HepG2 (cell line): ENCODE measurements around the gene EHD1. TPM values are rescaled to one million over a fixed set of nuclear protein-coding genes. Genes with fewer than 3 reads are reported as not detected.

ENCODE experiments used
- BORCS8-MEF2B ChIP-seq: sonication (generic); formaldehyde crosslinking; IDR thresholded peaks from 2 replicates; pipeline ENCODE4 v1.8.0; 2022; ENCODE audit warnings: mild to moderate bottlenecking, missing genetic modification reagents
- HES4 ChIP-seq: sonication (generic); formaldehyde crosslinking; IDR thresholded peaks from 2 replicates; pipeline ENCODE4 v1.9.0; 2021; ENCODE audit warnings: mild to moderate bottlenecking, missing genetic modification reagents, borderline replicate concordance
- IKZF4 ChIP-seq: sonication (generic); formaldehyde crosslinking; IDR thresholded peaks from 2 replicates; pipeline ENCODE4 v1.5.1; 2020; ENCODE audit warnings: borderline replicate concordance, mild to moderate bottlenecking, low read depth, missing genetic modification reagents; ENCODE audit errors: not compliant biosample characterization
- MAFF ChIP-seq: IDR thresholded peaks from 2 replicates; pipeline ENCODE4 v1.6.1; 2011; ENCODE audit warnings: low read depth, low read length, improper control_type of control experiment
- NFE2 ChIP-seq: sonication (generic); formaldehyde crosslinking; IDR thresholded peaks from 2 replicates; pipeline ENCODE4 v1.4.0; 2020; ENCODE audit warnings: missing genetic modification reagents
- NPAS2 ChIP-seq: sonication (generic); formaldehyde crosslinking; IDR thresholded peaks from 2 replicates; pipeline ENCODE4 v1.8.0; 2022; ENCODE audit warnings: mild to moderate bottlenecking, missing genetic modification reagents, borderline replicate concordance
- POGZ ChIP-seq: sonication (generic); formaldehyde crosslinking; IDR thresholded peaks from 2 replicates; pipeline ENCODE4 v1.4.0; 2020; ENCODE audit warnings: mild to moderate bottlenecking, missing genetic modification reagents
- REXO4 ChIP-seq: sonication (generic); formaldehyde crosslinking; IDR thresholded peaks from 2 replicates; pipeline ENCODE4 v1.8.0; 2022; ENCODE audit warnings: missing genetic modification reagents, mild to moderate bottlenecking, borderline replicate concordance
- SMC3 ChIP-seq: IDR thresholded peaks from 2 replicates; pipeline ENCODE4 v1.6.1; 2011; ENCODE audit warnings: low read length, improper control_type of control experiment
- ZFP1 ChIP-seq: IDR thresholded peaks from 2 replicates; pipeline ENCODE4 v1.6.1; 2016
- ZNF282 ChIP-seq: fragments of 450-650 bp; IDR thresholded peaks from 2 replicates; pipeline ENCODE4 v1.6.1; 2018; ENCODE audit not compliant: partially characterized antibody
- ZNF3 ChIP-seq: IDR thresholded peaks from 2 replicates; pipeline ENCODE4 v1.7.0; 2017; ENCODE audit warnings: inconsistent platforms
- polyA plus RNA-seq, 8 experiments: library from polyadenylated mRNA; depleted of rRNA in 3 of 8; stranded (reverse) in 7 of 8; unstranded in 1 of 8; fragments of >200 nt; fragmentation: Illumina TruSeq in 4 of 8; extraction: Trizol in 4 of 8; gene quantifications; 2 replicates each; pipeline versions ENCODE4 v1.2.1 to v1.2.3, GENCODE V29; 2011 to 2016; ENCODE audit warnings: low read depth in 4 of 8, missing spikeins in 1 of 8, mixed read lengths in 1 of 8; ENCODE audit not compliant: insufficient read depth in 1 of 8
- total RNA-seq, 5 experiments: library from RNA; depleted of rRNA; stranded (reverse); fragments of >200 nt; fragmentation: Illumina TruSeq; extraction: Trizol; gene quantifications; 2 replicates each; pipeline ENCODE4 v1.2.3, GENCODE V29; 2016; ENCODE audit warnings: low read depth in 1 of 5
- TF ChIP-seq, protein P1 (sequence below): IDR thresholded peaks from 2 replicates; pipeline ENCODE4 v1.6.1; 2012; ENCODE audit warnings: low read length, improper control_type of control experiment
- TF ChIP-seq, protein P2 (sequence below): sonication (generic); formaldehyde crosslinking; IDR thresholded peaks from 2 replicates; pipeline ENCODE4 v1.4.0; 2020; ENCODE audit warnings: mild to moderate bottlenecking, missing genetic modification reagents
- TF ChIP-seq, protein P3 (sequence below): sonication (generic); formaldehyde crosslinking; IDR thresholded peaks from 2 replicates; pipeline ENCODE4 v1.4.0; 2020; ENCODE audit warnings: missing genetic modification reagents, low read depth, mild to moderate bottlenecking, borderline replicate concordance
- TF ChIP-seq, protein P4 (sequence below): sonication (generic); formaldehyde crosslinking; IDR thresholded peaks from 2 replicates; pipeline ENCODE4 v1.5.1; 2020; ENCODE audit warnings: missing genetic modification reagents, mild to moderate bottlenecking, borderline replicate concordance
- TF ChIP-seq, protein P5 (sequence below): sonication (generic); formaldehyde crosslinking; IDR thresholded peaks from 2 replicates; pipeline ENCODE4 v1.9.0; 2021; ENCODE audit warnings: missing genetic modification reagents, mild to moderate bottlenecking, borderline replicate concordance
- TF ChIP-seq, protein P6 (sequence below): sonication (generic); formaldehyde crosslinking; IDR thresholded peaks from 2 replicates; pipeline ENCODE4 v1.4.0; 2020; ENCODE audit warnings: missing genetic modification reagents

Gene EHD1
- total and polyA plus RNA-seq, 2 of the 13 experiments (the other 11 are each of a cell fraction or from before 2014, with no cell fraction given): 23.6 to 26.6 TPM

DNA sequence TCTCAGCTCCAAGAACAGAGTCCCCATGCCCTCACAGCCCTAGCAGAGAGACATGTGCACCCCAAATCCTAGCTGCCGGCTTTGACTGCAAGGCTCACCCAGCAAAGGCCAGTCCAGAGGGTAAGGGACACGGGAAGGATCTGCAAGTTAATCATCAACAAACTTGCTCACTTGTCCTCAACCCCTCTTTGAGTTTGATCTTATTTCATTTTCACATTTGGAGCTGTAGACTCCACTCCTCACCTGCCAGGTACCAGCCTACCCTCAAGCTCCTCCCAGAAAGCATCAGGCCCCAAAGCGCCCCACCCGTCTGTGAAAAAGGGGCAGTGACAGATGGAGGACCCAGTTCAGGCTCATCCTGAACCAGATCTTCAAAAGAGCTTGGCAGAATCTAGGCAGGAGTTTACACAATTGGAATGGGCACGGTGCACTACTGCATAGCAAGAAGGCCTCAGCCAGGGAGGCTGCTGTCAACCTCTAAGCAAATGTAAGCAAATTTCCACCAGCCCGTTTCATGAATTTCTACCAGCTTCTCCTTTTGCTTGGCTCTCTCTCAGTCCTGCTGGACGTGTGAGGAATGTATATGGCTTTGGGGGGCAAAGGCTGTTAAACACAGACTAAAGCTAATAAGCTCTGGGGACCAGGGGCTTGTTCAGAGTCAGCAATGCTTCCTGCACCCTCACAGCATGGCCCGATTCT is 5.5 kb downstream of the EHD1 start (continued):
- TF ChIP-seq, protein P1, sequence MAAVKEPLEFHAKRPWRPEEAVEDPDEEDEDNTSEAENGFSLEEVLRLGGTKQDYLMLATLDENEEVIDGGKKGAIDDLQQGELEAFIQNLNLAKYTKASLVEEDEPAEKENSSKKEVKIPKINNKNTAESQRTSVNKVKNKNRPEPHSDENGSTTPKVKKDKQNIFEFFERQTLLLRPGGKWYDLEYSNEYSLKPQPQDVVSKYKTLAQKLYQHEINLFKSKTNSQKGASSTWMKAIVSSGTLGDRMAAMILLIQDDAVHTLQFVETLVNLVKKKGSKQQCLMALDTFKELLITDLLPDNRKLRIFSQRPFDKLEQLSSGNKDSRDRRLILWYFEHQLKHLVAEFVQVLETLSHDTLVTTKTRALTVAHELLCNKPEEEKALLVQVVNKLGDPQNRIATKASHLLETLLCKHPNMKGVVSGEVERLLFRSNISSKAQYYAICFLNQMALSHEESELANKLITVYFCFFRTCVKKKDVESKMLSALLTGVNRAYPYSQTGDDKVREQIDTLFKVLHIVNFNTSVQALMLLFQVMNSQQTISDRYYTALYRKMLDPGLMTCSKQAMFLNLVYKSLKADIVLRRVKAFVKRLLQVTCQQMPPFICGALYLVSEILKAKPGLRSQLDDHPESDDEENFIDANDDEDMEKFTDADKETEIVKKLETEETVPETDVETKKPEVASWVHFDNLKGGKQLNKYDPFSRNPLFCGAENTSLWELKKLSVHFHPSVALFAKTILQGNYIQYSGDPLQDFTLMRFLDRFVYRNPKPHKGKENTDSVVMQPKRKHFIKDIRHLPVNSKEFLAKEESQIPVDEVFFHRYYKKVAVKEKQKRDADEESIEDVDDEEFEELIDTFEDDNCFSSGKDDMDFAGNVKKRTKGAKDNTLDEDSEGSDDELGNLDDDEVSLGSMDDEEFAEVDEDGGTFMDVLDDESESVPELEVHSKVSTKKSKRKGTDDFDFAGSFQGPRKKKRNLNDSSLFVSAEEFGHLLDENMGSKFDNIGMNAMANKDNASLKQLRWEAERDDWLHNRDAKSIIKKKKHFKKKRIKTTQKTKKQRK: no peak
- TF ChIP-seq HES4: no peak
- no peak for TF ChIP-seq SMC3
- no peak for TF ChIP-seq BORCS8-MEF2B
- TF ChIP-seq, protein P2, sequence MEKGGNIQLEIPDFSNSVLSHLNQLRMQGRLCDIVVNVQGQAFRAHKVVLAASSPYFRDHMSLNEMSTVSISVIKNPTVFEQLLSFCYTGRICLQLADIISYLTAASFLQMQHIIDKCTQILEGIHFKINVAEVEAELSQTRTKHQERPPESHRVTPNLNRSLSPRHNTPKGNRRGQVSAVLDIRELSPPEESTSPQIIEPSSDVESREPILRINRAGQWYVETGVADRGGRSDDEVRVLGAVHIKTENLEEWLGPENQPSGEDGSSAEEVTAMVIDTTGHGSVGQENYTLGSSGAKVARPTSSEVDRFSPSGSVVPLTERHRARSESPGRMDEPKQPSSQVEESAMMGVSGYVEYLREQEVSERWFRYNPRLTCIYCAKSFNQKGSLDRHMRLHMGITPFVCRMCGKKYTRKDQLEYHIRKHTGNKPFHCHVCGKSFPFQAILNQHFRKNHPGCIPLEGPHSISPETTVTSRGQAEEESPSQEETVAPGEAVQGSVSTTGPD: no peak
- TF ChIP-seq ZNF3 (CRISPR knock-in tag): 0 out of 2 replicates have a peak, but pooled peaks have one; percentile 26
- no peak for TF ChIP-seq NPAS2 (CRISPR knock-in tag)
- no peak for TF ChIP-seq REXO4
- no peak for TF ChIP-seq ZNF282
- TF ChIP-seq, protein P3, sequence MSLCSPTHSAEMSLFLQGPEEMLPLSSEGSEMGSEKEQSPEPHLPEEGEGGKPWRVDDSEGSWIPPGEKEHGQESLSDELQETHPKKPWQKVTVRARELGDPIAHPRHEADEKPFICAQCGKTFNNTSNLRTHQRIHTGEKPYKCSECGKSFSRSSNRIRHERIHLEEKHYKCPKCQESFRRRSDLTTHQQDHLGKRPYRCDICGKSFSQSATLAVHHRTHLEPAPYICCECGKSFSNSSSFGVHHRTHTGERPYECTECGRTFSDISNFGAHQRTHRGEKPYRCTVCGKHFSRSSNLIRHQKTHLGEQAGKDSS (CRISPR knock-in tag): no peak
- TF ChIP-seq IKZF4 (CRISPR knock-in tag): no peak
- no peak for TF ChIP-seq MAFF
- no peak for TF ChIP-seq POGZ (CRISPR knock-in tag)
- no peak for TF ChIP-seq NFE2 (CRISPR knock-in tag)
- TF ChIP-seq, protein P4, sequence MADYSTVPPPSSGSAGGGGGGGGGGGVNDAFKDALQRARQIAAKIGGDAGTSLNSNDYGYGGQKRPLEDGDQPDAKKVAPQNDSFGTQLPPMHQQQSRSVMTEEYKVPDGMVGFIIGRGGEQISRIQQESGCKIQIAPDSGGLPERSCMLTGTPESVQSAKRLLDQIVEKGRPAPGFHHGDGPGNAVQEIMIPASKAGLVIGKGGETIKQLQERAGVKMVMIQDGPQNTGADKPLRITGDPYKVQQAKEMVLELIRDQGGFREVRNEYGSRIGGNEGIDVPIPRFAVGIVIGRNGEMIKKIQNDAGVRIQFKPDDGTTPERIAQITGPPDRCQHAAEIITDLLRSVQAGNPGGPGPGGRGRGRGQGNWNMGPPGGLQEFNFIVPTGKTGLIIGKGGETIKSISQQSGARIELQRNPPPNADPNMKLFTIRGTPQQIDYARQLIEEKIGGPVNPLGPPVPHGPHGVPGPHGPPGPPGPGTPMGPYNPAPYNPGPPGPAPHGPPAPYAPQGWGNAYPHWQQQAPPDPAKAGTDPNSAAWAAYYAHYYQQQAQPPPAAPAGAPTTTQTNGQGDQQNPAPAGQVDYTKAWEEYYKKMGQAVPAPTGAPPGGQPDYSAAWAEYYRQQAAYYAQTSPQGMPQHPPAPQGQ: no peak
- TF ChIP-seq, protein P5, sequence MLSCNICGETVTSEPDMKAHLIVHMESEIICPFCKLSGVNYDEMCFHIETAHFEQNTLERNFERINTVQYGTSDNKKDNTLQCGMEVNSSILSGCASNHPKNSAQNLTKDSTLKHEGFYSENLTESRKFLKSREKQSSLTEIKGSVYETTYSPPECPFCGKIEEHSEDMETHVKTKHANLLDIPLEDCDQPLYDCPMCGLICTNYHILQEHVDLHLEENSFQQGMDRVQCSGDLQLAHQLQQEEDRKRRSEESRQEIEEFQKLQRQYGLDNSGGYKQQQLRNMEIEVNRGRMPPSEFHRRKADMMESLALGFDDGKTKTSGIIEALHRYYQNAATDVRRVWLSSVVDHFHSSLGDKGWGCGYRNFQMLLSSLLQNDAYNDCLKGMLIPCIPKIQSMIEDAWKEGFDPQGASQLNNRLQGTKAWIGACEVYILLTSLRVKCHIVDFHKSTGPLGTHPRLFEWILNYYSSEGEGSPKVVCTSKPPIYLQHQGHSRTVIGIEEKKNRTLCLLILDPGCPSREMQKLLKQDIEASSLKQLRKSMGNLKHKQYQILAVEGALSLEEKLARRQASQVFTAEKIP (CRISPR knock-in tag): no peak
- no peak for TF ChIP-seq ZFP1 (CRISPR knock-in tag)
- TF ChIP-seq, protein P6, sequence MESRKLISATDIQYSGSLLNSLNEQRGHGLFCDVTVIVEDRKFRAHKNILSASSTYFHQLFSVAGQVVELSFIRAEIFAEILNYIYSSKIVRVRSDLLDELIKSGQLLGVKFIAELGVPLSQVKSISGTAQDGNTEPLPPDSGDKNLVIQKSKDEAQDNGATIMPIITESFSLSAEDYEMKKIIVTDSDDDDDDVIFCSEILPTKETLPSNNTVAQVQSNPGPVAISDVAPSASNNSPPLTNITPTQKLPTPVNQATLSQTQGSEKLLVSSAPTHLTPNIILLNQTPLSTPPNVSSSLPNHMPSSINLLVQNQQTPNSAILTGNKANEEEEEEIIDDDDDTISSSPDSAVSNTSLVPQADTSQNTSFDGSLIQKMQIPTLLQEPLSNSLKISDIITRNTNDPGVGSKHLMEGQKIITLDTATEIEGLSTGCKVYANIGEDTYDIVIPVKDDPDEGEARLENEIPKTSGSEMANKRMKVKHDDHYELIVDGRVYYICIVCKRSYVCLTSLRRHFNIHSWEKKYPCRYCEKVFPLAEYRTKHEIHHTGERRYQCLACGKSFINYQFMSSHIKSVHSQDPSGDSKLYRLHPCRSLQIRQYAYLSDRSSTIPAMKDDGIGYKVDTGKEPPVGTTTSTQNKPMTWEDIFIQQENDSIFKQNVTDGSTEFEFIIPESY (CRISPR knock-in tag): no peak
